Vagina (tissue), 2 donors: ENCODE measurements around the gene PHB1. TPM values are rescaled to one million over a fixed set of nuclear protein-coding genes. Genes with fewer than 3 reads are reported as not detected.

Experiments used
- DNase-seq, 2 donors: peaks; one replicate each; pipeline ENCODE4 v3.0.0-alpha.2; 2017; ENCODE audit errors: extremely low spot score in 2 of 2
- H3K27ac ChIP-seq: fragments of 200-600 bp; sonication (generic); one replicate; pipeline ENCODE4 v1.5.1; 2019
- H3K27me3 ChIP-seq: fragments of 200-600 bp; sonication (generic); one replicate; pipeline ENCODE4 v1.5.1; 2019
- H3K36me3 ChIP-seq, 2 donors: fragments of 200-600 bp; sonication (generic); one replicate each; pipeline ENCODE4 v1.5.1; 2017 to 2019
- H3K4me1 ChIP-seq: fragments of 200-600 bp; sonication (generic); one replicate; pipeline ENCODE4 v1.5.1; 2019
- H3K4me3 ChIP-seq, 2 donors: fragments of 200-600 bp; sonication (generic); 1 replicate in 1 of 2; 2 replicates in 1 of 2; pipeline ENCODE4 v1.5.1; 2016 to 2019
- H3K9me3 ChIP-seq: fragments of 200-600 bp; sonication (generic); one replicate; pipeline ENCODE4 v1.5.1; 2019
- POLR2A ChIP-seq, 2 donors: fragments of 450-650 bp; IDR thresholded peaks; one replicate each; pipeline ENCODE4 v1.6.1; 2017; ENCODE audit warnings: antibody characterized with exemption in 2 of 2, mild to moderate bottlenecking in 2 of 2, moderate library complexity in 2 of 2
- POLR2AphosphoS5 ChIP-seq, 2 donors: sonication (generic); formaldehyde crosslinking; IDR thresholded peaks; one replicate each; pipeline ENCODE4 v1.9.0; 2017; ENCODE audit warnings: antibody characterized with exemption in 2 of 2, mild to moderate bottlenecking in 2 of 2, low read depth in 1 of 2; ENCODE audit not compliant: insufficient read depth in 1 of 2
- intact Hi-C: fragments of 100-400 bp; cut with DNase I; formaldehyde crosslinking; loops from one replicate; pipeline ENCODE4 v1.15.1; 2023
- total RNA-seq: library from RNA; depleted of rRNA; stranded (reverse); fragments of >200 nt; gene quantifications from one replicate; pipeline ENCODE4 v1.2.3, GENCODE V29; 2016
- TF ChIP-seq, protein P1 (sequence below), 3 experiments: fragments of 450-650 bp in 2 of 3; fragments of 200-600 bp in 1 of 3; sonication (generic) in 1 of 3; IDR thresholded peaks; one replicate each; pipeline ENCODE4 v1.5.1; 2017 to 2019; ENCODE audit warnings: antibody characterized with exemption in 3 of 3, mild to moderate bottlenecking in 2 of 3, moderate library complexity in 2 of 3

PHB1 gene
- total RNA-seq, 1 donor from 2014 or later = 58.7 TPM

DNA sequence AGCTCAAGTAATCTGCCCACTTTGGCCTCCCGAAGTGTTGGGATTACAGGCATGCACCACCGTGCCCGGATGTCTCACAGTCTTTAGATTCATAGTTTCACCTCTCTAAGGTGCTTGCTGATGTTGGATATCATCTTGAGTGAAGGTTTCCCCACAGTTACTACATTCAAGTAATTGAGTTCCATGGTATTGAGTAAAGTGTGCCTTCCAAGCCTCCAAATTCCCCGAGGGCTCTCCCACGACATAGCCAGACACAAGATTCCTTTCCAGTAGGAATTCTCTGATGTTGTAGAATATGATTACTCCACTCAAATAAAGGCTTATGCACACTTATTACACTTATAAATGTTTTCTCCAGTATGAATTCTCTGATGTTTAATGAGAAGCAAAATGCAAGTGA, 36.4 kb downstream of the PHB1 start:
- no peaks in the 10 kb centered on the region for H3K27me3 ChIP-seq
- no peaks in the 10 kb centered on the region for H3K36me3 ChIP-seq
- DNase-seq = no peak
- no peaks in the 10 kb centered on the region for H3K4me1 ChIP-seq
- TF ChIP-seq, protein P1, sequence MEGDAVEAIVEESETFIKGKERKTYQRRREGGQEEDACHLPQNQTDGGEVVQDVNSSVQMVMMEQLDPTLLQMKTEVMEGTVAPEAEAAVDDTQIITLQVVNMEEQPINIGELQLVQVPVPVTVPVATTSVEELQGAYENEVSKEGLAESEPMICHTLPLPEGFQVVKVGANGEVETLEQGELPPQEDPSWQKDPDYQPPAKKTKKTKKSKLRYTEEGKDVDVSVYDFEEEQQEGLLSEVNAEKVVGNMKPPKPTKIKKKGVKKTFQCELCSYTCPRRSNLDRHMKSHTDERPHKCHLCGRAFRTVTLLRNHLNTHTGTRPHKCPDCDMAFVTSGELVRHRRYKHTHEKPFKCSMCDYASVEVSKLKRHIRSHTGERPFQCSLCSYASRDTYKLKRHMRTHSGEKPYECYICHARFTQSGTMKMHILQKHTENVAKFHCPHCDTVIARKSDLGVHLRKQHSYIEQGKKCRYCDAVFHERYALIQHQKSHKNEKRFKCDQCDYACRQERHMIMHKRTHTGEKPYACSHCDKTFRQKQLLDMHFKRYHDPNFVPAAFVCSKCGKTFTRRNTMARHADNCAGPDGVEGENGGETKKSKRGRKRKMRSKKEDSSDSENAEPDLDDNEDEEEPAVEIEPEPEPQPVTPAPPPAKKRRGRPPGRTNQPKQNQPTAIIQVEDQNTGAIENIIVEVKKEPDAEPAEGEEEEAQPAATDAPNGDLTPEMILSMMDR (IDR thresholded peaks at IDR 0.05) = no peak
- no peak for TF ChIP-seq POLR2A (IDR thresholded peaks at IDR 0.05)
- TF ChIP-seq POLR2AphosphoS5 (IDR thresholded peaks at IDR 0.05; ENCODE audit: insufficient read depth in 1 of 2, low read depth in 1 of 2) = no peak
- no peak overlapping the region for H3K4me3 ChIP-seq
- H3K9me3 ChIP-seq = no peaks in the 10 kb centered on the region
- no peak overlapping the region for H3K27ac ChIP-seq
- intact Hi-C loops = no loop called here

DNA sequence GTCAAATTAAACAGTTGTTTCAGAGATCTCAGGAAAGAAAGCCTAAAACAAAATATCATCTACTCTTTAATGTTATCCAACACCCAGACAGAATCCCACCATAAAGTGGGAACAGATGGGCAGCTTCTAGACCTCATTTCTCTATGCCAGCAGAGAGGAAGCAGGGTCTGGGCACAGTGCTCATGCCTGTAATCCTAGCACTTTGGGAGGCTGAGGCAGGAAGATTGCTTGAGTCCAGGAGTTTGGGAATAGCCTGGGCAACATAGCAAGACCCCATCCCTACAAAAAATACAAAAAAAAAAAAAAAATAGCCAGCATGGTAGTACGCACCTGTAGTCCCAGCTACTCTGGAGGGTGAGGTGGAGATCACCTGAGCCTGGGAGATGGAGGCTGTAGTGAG, 39.1 kb downstream of the PHB1 start:
- Histone ChIP-seq H3K9me3 (no peaks in the 10 kb centered on the region), H3K27me3 (no peaks in the 10 kb centered on the region), H3K4me1 (no peaks in the 10 kb centered on the region), H3K4me3 (no peak overlapping the region), H3K36me3 (no peaks in the 10 kb centered on the region), H3K27ac (no peak overlapping the region)
- intact Hi-C loops = no loop called here
- TF ChIP-seq POLR2A (IDR thresholded peaks at IDR 0.05) = no peak
- TF ChIP-seq, protein P1 (IDR thresholded peaks at IDR 0.05) = no peak
- no peak for TF ChIP-seq POLR2AphosphoS5 (IDR thresholded peaks at IDR 0.05; ENCODE audit: insufficient read depth in 1 of 2, low read depth in 1 of 2)
- DNase-seq = no peak

DNA sequence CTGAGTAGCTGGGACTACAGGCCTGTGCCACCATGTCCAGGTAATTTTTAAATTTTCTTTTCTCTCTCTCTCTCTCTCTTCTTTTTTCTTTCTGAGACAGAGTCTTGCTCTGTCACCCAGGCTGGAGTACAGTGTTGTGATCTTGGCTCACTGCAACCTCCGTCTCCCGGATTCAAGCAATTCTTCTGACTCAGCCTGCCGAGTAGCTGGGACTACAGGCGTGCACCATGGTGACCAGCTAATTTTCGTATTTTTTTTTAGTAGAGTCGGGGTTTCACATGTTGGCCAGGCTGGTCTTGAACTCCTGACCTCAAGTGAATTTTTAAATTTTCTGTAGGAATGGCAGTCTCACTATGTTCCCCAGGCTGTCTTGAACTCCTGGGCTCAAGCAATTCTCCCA, 41.6 kb downstream of the PHB1 start:
- Histone ChIP-seq H3K27ac (no peak overlapping the region), H3K4me3 (no peak overlapping the region), H3K36me3 (no peaks in the 10 kb centered on the region), H3K4me1 (no peaks in the 10 kb centered on the region), H3K27me3 (no peaks in the 10 kb centered on the region), H3K9me3 (no peaks in the 10 kb centered on the region)
- no peak for DNase-seq
- TF ChIP-seq POLR2AphosphoS5 (IDR thresholded peaks at IDR 0.05; ENCODE audit: insufficient read depth in 1 of 2, low read depth in 1 of 2) = no peak
- TF ChIP-seq, protein P1 (IDR thresholded peaks at IDR 0.05) = no peak
- no peak for TF ChIP-seq POLR2A (IDR thresholded peaks at IDR 0.05)
- intact Hi-C loops = no loop called here

DNA sequence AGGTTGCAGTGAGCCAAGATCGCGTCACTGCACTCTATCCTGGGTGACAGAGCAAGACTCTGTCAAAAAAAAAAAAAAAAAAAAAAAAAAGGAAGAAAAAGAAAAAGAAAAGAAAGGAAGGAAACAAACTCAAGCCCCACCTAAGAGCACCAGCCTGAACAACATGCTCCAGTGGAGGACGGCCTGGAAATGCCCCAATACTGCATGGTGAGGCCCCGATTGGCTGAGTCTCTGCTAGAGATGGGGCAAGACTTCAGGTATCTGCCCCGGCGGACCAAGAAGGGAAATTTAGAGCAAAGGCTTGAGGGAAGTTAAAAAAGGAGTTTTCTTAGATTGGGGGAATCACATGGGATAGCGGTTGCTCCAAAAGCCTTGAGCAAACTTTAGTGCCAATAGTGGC, 42.3 kb downstream of the PHB1 start:
- no peak for DNase-seq
- intact Hi-C loops = no loop called here
- H3K4me1 ChIP-seq = no peaks in the 10 kb centered on the region
- no peak overlapping the region for H3K4me3 ChIP-seq
- H3K9me3 ChIP-seq = no peaks in the 10 kb centered on the region
- H3K27ac ChIP-seq = no peak overlapping the region
- TF ChIP-seq POLR2A (IDR thresholded peaks at IDR 0.05) (no peak), POLR2AphosphoS5 (IDR thresholded peaks at IDR 0.05; ENCODE audit: insufficient read depth in 1 of 2, low read depth in 1 of 2) (no peak)
- TF ChIP-seq, protein P1 (IDR thresholded peaks at IDR 0.05) = no peak
- no peaks in the 10 kb centered on the region for H3K27me3 ChIP-seq
- H3K36me3 ChIP-seq = no peaks in the 10 kb centered on the region

DNA sequence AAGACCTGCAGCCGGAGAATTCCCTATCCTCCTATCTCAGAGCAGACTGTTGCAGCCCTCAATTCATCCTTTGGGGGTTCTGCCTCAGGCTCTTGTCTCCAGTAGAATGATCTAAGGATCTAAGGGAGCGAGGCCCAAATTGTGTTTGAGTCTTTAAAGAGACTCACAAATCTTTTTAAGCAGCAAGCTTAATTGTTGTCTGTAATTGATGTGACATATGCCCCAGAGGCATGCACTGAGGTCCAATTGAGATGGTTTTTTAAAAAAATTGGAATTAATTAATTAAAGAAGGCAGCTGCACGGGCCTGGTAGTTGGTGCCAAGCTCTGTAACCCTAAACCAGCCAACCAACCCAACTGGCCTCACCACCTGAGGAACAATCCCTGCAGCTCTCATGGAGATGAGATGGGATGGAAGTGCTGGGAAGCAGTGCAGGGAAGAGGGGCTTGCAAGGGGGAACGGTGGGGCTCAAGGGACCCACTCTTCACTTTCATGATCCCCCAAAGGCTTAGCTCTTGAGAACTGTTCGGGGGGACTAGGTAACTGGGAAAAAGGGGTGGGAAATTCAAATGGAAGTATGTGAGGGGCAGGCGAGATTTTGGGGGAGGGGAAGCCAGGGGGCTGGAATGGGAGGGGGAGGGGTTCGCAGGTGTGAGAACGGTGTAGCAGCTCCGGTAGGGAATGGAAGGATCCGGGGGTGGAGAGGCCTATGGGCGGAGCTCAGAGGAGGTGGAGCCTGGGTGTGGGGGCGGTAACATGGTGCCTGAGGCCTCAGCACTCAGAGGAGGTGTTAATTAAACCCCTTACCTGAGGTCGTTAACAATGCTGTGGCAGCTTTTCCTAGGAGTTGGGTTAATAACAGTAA, 43.5 kb downstream of the PHB1 start:
- no peak for DNase-seq
- Histone ChIP-seq H3K27ac (no peak overlapping the region), H3K4me1 (no peaks in the 10 kb centered on the region), H3K9me3 (no peaks in the 10 kb centered on the region), H3K27me3 (no peaks in the 10 kb centered on the region), H3K4me3 (no peak overlapping the region), H3K36me3 (no peaks in the 10 kb centered on the region)
- TF ChIP-seq POLR2AphosphoS5 (IDR thresholded peaks at IDR 0.05; ENCODE audit: insufficient read depth in 1 of 2, low read depth in 1 of 2) (no peak), POLR2A (IDR thresholded peaks at IDR 0.05) (no peak)
- TF ChIP-seq, protein P1 (IDR thresholded peaks at IDR 0.05) = no peak
- intact Hi-C loops = no loop called here
